ENCODE measurements around the gene COL27A1.
A peak's percentile ranks its signal among the peaks of the same experiment; 100 is the strongest.
"Not testable (repeated sequence)": the region's sequence is repeated elsewhere in the genome, so short reads cannot be mapped to it uniquely, and the experiment has no call there.

COL27A1 gene

DNA sequence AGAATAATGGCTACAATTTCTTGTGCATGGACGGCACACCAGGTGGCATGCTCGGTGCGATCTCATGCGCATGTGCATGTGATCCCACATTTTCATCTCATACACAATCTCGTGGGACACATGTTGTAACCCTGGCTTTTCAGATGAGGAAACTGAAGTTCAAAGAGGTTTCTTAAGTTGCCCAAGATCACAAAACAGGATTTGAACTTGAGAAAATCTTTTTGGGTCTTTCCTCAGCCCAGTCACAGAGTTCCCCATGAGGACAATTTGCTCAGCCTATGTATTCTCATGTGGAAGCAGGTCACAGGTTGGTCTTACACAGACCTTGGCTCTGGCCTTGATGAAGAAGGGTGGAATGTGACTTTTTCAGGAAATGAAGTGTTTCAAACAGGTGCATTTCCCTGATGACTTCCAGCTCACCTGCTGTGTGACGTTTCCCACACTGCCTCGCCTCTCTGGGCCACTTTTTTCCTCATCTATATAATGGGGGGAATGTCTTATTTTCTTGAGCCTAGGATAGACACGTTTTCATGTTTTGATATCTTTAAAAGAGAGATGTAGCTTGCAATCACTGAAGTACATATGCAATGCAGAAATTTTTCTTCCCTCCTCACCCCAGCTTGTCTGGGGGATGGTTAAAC, 160.5 kb downstream of the COL27A1 start:
- TF ChIP-seq, protein P1, sequence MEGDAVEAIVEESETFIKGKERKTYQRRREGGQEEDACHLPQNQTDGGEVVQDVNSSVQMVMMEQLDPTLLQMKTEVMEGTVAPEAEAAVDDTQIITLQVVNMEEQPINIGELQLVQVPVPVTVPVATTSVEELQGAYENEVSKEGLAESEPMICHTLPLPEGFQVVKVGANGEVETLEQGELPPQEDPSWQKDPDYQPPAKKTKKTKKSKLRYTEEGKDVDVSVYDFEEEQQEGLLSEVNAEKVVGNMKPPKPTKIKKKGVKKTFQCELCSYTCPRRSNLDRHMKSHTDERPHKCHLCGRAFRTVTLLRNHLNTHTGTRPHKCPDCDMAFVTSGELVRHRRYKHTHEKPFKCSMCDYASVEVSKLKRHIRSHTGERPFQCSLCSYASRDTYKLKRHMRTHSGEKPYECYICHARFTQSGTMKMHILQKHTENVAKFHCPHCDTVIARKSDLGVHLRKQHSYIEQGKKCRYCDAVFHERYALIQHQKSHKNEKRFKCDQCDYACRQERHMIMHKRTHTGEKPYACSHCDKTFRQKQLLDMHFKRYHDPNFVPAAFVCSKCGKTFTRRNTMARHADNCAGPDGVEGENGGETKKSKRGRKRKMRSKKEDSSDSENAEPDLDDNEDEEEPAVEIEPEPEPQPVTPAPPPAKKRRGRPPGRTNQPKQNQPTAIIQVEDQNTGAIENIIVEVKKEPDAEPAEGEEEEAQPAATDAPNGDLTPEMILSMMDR (IDR thresholded peaks at IDR 0.05; ENCODE audit: insufficient read depth, low read depth, low read length, missing control alignments), result no peak
- H3K4me3 ChIP-seq (ENCODE audit: low read length), result no peak overlapping the region
- DNase-seq (ENCODE audit: low read depth), result no peak

GRCh38 chr9:114316605-114317230, 161.4 kb downstream of the COL27A1 start:
- TF ChIP-seq, protein P1 (IDR thresholded peaks at IDR 0.05; ENCODE audit: insufficient read depth, low read depth, low read length, missing control alignments), result no peak
- no peak overlapping the region for H3K4me3 ChIP-seq (ENCODE audit: low read length)
- no peak for DNase-seq (ENCODE audit: low read depth)

- TF ChIP-seq, protein P1 (IDR thresholded peaks at IDR 0.05; ENCODE audit: insufficient read depth, low read depth, low read length, missing control alignments), result no peak
- peak; percentile 34 for DNase-seq (ENCODE audit: low read depth)
- H3K4me3 ChIP-seq (ENCODE audit: low read length), result no peak overlapping the region
These were observed 162.5 kb downstream of the COL27A1 start for GRCh38 chr9:114317665-114318357.

DNA sequence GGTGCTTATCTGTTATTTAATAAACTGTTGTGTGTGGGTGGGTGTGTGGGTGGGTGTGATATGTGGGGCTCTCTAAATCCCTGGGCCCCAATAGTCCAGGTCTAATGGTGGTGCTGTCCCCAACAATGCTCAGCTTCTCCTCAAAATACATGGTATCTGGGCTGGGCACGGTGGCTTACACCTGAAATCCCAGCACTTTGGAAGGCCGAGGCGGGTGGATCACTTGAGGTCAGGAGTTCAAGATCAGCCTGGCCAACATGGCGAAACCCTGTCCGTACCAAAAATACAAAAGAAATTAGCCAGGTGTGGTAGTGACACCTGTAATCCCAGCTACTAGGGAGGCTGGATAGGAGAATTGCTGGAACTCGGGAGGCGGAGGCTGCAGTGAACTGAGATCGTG, 163.1 kb downstream of the COL27A1 start:
- TF ChIP-seq, protein P1 (IDR thresholded peaks at IDR 0.05; ENCODE audit: insufficient read depth, low read depth, low read length, missing control alignments), result no peak
- DNase-seq (ENCODE audit: low read depth), result no peak

DNA sequence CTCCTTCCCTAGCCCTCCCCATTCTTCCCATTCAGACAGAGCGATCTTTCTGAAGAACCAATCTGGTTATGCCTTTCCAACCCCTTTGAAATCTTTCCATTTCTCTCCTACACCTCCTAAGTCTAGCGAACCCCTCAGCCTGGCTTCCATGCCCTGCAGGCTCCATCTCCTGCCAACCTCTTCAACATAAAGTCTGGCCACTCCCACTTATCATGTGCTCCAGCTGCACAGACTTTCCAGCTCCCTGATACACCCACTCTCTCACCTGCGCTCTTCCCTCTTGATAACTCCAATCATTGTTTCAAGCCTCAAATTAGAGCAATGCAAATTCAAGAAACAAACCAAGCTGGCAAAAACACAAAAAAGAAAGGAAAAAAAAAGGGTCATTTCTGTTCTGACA, 163.8 kb downstream of the COL27A1 start:
- no peak for DNase-seq (ENCODE audit: low read depth)
- TF ChIP-seq, protein P1 (IDR thresholded peaks at IDR 0.05; ENCODE audit: insufficient read depth, low read depth, low read length, missing control alignments), result no peak
- no peak overlapping the region for H3K4me3 ChIP-seq (ENCODE audit: low read length)

More for the DNA sequence above, 163.1 kb downstream of the COL27A1 start:
- no peak overlapping the region for H3K4me3 ChIP-seq (ENCODE audit: low read length)

DNA sequence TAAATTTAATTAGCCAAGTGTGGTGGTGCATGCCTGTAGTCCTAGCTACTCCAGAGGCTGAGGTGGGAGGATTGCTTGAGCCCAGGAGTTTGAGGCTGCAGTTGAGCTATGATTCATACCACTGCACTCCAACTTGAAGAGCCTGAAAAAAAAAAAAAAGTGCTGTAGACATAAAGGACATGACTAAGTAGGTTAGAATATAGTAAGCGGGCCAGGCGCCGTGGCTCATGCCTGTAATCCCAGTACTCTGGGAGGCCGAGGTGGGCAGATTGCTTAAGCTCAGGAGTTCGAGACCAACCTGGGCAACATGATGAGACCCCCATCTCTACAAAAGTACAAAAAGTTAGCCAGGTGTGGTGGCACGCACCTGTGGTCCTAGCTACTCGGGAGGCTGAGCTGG, 165.4 kb downstream of the COL27A1 start:
- H3K4me3 ChIP-seq (ENCODE audit: low read length), result not testable (repeated sequence)
- DNase-seq (ENCODE audit: low read depth), result peak; percentile 83

DNA sequence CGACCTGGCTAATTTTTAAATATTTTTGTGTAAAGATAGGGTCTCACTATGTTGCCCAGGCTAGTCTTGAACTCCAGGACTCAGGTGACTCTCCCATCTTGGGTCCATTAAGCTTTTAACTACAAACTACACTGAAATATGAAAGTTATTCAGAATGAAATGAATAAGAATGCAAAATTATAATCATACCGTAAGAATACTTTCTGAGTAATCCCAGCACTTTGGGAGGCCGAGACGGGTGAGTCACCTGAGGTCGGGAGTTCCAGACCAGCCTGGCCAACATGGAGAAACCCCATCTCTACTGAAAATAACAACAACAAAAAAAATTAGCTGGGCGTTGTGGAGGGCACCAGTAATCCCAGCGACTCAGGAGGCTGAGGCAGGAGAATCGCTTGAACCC, 166.4 kb downstream of the COL27A1 start:
- DNase-seq (ENCODE audit: low read depth), result no peak
- H3K4me3 ChIP-seq (ENCODE audit: low read length), result no peak overlapping the region
- TF ChIP-seq, protein P1 (IDR thresholded peaks at IDR 0.05; ENCODE audit: insufficient read depth, low read depth, low read length, missing control alignments), result no peak

GRCh38 chr9:114322160-114322818, 167.0 kb downstream of the COL27A1 start:
- DNase-seq (ENCODE audit: low read depth), result not testable (repeated sequence)

GRCh38 chr9:114322831-114323531, 167.6 kb downstream of the COL27A1 start, which contains the start of gene ORM1:
TSS of gene ORM1 (plus strand) at chr9:114323098. CDS start at chr9:114323134, 36 bp downstream.
- DNase-seq (ENCODE audit: low read depth); H3K4me3 ChIP-seq (ENCODE audit: low read length): not testable (repeated sequence)

More at GRCh38 chr9:114322160-114322818, 167.0 kb downstream of the COL27A1 start:
- H3K4me3 ChIP-seq (ENCODE audit: low read length), result not testable (repeated sequence)

DNA sequence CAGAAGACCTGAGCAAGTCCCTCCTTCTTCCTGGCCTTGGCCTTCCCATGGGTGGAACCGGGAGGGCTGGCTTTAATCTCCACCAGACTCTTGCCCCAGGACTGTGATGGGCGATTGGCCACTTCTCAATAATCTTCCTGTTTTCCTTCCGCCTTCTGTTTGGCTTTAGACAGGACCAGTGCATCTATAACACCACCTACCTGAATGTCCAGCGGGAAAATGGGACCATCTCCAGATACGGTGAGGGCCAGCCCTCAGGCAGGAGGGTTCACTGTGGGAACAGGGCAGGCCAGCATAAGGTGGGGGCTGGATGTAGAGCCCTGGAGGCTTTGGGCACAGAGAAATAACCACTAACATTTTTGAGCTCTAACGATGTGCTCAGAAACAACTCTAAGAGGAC, 168.5 kb downstream of the COL27A1 start:
- not testable (repeated sequence) for H3K4me3 ChIP-seq (ENCODE audit: low read length); DNase-seq (ENCODE audit: low read depth)

All from epithelial cell of esophagus (primary cell).